Adrenal gland (tissue), 12 donors: ENCODE results near the gene MTIF2. TPM values are rescaled to one million over a fixed set of nuclear protein-coding genes. Genes with fewer than 3 reads are reported as not detected.

ENCODE experiments used
- DNase-seq, 7 donors: peaks; one replicate each; pipeline ENCODE4 v3.0.0-alpha.2; 2019 to 2020
- H3K27ac ChIP-seq, 5 donors: fragments of 200-600 bp; sonication (generic) in 4 of 5; 1 replicate in 3 of 5; 2 replicates in 2 of 5; pipeline versions ENCODE4 v1.5.1 to v1.8.0; 2016 to 2020; ENCODE audit warnings: mild to moderate bottlenecking in 1 of 5
- H3K27me3 ChIP-seq: fragments of 200-600 bp; 2 replicates; pipeline ENCODE4 v1.8.0; 2021
- H3K36me3 ChIP-seq, 2 donors: fragments of 200-600 bp; replicated peaks in 1 of 2; 1 replicate in 1 of 2; 2 replicates in 1 of 2; pipeline versions ENCODE4 v1.5.1 to v1.8.0; 2018 to 2022
- H3K4me1 ChIP-seq, 2 donors: fragments of 200-600 bp; replicated peaks in 1 of 2; 1 replicate in 1 of 2; 2 replicates in 1 of 2; pipeline versions ENCODE4 v1.5.1 to v1.8.0; 2018 to 2021
- H3K4me3 ChIP-seq, 4 donors: fragments of 200-600 bp; sonication (generic) in 3 of 4; one replicate each; pipeline ENCODE4 v1.5.1; 2016 to 2018
- H3K9me3 ChIP-seq, 3 donors: fragments of 200-600 bp; sonication (generic) in 1 of 3; replicated peaks in 1 of 3; 1 replicate in 2 of 3; 2 replicates in 1 of 3; pipeline versions ENCODE4 v1.5.1 to v1.8.0; 2016 to 2021
- CTCF ChIP-seq, 6 experiments: fragments of 450-650 bp in 4 of 6; fragments of 200-600 bp in 2 of 6; sonication (generic) in 1 of 6; IDR thresholded peaks; 1 replicate in 5 of 6; 2 replicates in 1 of 6; pipeline versions ENCODE4 v1.5.1 to v1.8.0; 2016 to 2021; ENCODE audit warnings: antibody characterized with exemption in 6 of 6, mild to moderate bottlenecking in 2 of 6, moderate library complexity in 1 of 6
- POLR2A ChIP-seq, 2 donors: fragments of 450-650 bp; IDR thresholded peaks; one replicate each; pipeline ENCODE4 v1.6.1; 2017; ENCODE audit warnings: antibody characterized with exemption in 2 of 2, mild to moderate bottlenecking in 2 of 2, moderate library complexity in 1 of 2
- WGBS, 4 donors: extraction: QIAGEN DNeasy Blood & Tissue Kit in 2 of 4; methylation state at CpG; one replicate each; pipeline versions ENCODE4 v1.1.5 to v1.1.7; 2013 to 2017; 5-methylcytosine and 5-hydroxymethylcytosine counted together
- intact Hi-C, 2 donors: fragments of 100-400 bp; cut with DNase I; formaldehyde crosslinking; loops; one replicate each; pipeline versions ENCODE4 v1.14.1 to v1.15.0; 2022 to 2023
- polyA plus RNA-seq, 3 donors: library from polyadenylated mRNA; stranded (reverse); fragments of 200-250 nt in 2 of 3; fragments of 350-450 nt in 1 of 3; fragmentation: Illumina TruSeq in 1 of 3; extraction: RNeasy Lipid Tissue Mini Kit (QIAGEN cat#74804) in 1 of 3; gene quantifications; one replicate each; pipeline ENCODE4 v1.2.3, GENCODE V29; 2013 to 2014
- total RNA-seq, 9 donors: library from RNA; depleted of rRNA in 4 of 9; stranded (reverse); fragments of >200 nt in 4 of 9; fragments of 120-200 nt in 1 of 9; fragmentation: NEBNext Ultra II Directional in 1 of 9; extraction: Animal tissue kit (Norgen Biotek cat#: 25700) in 1 of 9; gene quantifications; one replicate each; pipeline versions ENCODE4 v1.1.0 to v1.2.4, GENCODE V29; 2013 to 2023
- donor health status: healthy with polysubstance abuse.
- donor health status: Bipolar disorder and iron deficiency.
- donor health status: DM: yes; HTN: yes; CAD: no.
- donor health status: DM: no; HTN: no; CAD: no.
- donor health status: DM: no; HTN: no; CAD: no.
- donor health status: DM: yes; HTN: yes; CAD: no.

MTIF2 gene
- total and polyA plus RNA-seq, 12 donors, result 18.2 to 47.4 (median 29.5) TPM

- Histone ChIP-seq H3K27ac (no peak overlapping the region), H3K9me3 (no peaks in the 10 kb centered on the region), H3K27me3 (no peaks in the 10 kb centered on the region), H3K36me3 (peaks cover 0 to 47% of the 10 kb centered on the region in 2 donors), H3K4me1 (peaks cover 0 to 3% of the 10 kb centered on the region in 2 donors), H3K4me3 (no peak overlapping the region)
- intact Hi-C loops, result no loop called here
- TF ChIP-seq POLR2A (IDR thresholded peaks at IDR 0.05) (no peak), CTCF (IDR thresholded peaks at IDR 0.05) (no peak)
- WGBS, 4 donors, result 73 to 80% (median 76%) methylated on average over 4 of the region's 4 CpGs
- no peak for DNase-seq
Measured at GRCh38 chr2:55239656-55240222, 29.3 kb downstream of the MTIF2 start.

- 87 to 95% (median 91%) methylated on average over 2 of the region's 2 CpGs for WGBS, 4 donors
Measured at GRCh38 chr2:55236992-55237543, 32.0 kb downstream of the MTIF2 start.

GRCh38 chr2:55235724-55236538, 33.1 kb downstream of the MTIF2 start:
- Histone ChIP-seq H3K27ac (no peak overlapping the region), H3K9me3 (no peaks in the 10 kb centered on the region), H3K27me3 (no peaks in the 10 kb centered on the region), H3K36me3 (peaks cover 0 to 37% of the 10 kb centered on the region in 2 donors), H3K4me1 (peaks cover 5 to 21% of the 10 kb centered on the region in 2 donors), H3K4me3 (no peak overlapping the region)
- no peak for TF ChIP-seq POLR2A (IDR thresholded peaks at IDR 0.05)
- TF ChIP-seq CTCF (IDR thresholded peaks at IDR 0.05), result no peak
- WGBS, 4 donors, result 86 to 91% (median 89%) methylated on average over 3 of the region's 3 CpGs
- DNase-seq, result no peak
- intact Hi-C loops, result no loop called here

More at GRCh38 chr2:55236992-55237543, 32.0 kb downstream of the MTIF2 start:
- H3K4me3 ChIP-seq, result no peak overlapping the region
- peaks cover 5 to 17% of the 10 kb centered on the region in 2 donors for H3K4me1 ChIP-seq
- no peaks in the 10 kb centered on the region for H3K27me3 ChIP-seq
- H3K36me3 ChIP-seq, result peaks cover 0 to 37% of the 10 kb centered on the region in 2 donors
- intact Hi-C loops, result no loop called here
- TF ChIP-seq CTCF (IDR thresholded peaks at IDR 0.05) (no peak), POLR2A (IDR thresholded peaks at IDR 0.05) (no peak)
- no peak for DNase-seq
- no peak overlapping the region for H3K27ac ChIP-seq
- no peaks in the 10 kb centered on the region for H3K9me3 ChIP-seq

- Histone ChIP-seq H3K4me3 (peak overlapping the region in 2 of 4 donors; percentile 86 to 98), H3K27ac (peak overlapping the region in 2 of 5 donors; percentile 96 to 98), H3K9me3 (no peaks in the 10 kb centered on the region), H3K27me3 (no peaks in the 10 kb centered on the region), H3K4me1 (peaks cover 5 to 22% of the 10 kb centered on the region in 2 donors), H3K36me3 (peaks cover 0 to 37% of the 10 kb centered on the region in 2 donors)
- intact Hi-C loops, result no loop called here
- 55 to 83% (median 69%) methylated on average over 7 of the region's 7 CpGs for WGBS, 4 donors
- no peak for DNase-seq
- TF ChIP-seq CTCF (IDR thresholded peaks at IDR 0.05) (no peak), POLR2A (IDR thresholded peaks at IDR 0.05) (no peak)
Measured at GRCh38 chr2:55233658-55233940, 35.4 kb downstream of the MTIF2 start.
